GM18870 (cell line): ENCODE data around the gene SIN3B.

Experiments
- ATAC-seq: cut with Tn5 transposase; IDR thresholded peaks from one replicate; pipeline ENCODE4 v1.9.1; 2021; ENCODE audit warnings: moderate library complexity; ENCODE audit not compliant: unreplicated experiment

SIN3B gene

GRCh38 chr19:16889366-16889882, 60.2 kb downstream of the SIN3B start:
- ATAC-seq: no peak

- no peak for ATAC-seq
Observed at GRCh38 chr19:16889883-16890460, 60.8 kb downstream of the SIN3B start.

- no peak for ATAC-seq
Observed at GRCh38 chr19:16890461-16891184, 61.4 kb downstream of the SIN3B start.

GRCh38 chr19:16891696-16892382, 62.6 kb downstream of the SIN3B start:
- ATAC-seq: no peak

- no peak for ATAC-seq
Observed at GRCh38 chr19:16892436-16892835, 63.2 kb downstream of the SIN3B start.

- no peak for ATAC-seq
Observed at GRCh38 chr19:16892868-16893685, 63.9 kb downstream of the SIN3B start.

GRCh38 chr19:16893686-16893989, 64.4 kb downstream of the SIN3B start:
- no peak for ATAC-seq

GRCh38 chr19:16894080-16894479, 64.9 kb downstream of the SIN3B start:
- no peak for ATAC-seq

GRCh38 chr19:16895467-16896145, 66.4 kb downstream of the SIN3B start:
- ATAC-seq: no peak

- no peak for ATAC-seq
Observed at GRCh38 chr19:16896146-16897028, 67.2 kb downstream of the SIN3B start.

- no peak for ATAC-seq
Observed at GRCh38 chr19:16897029-16897855, 68.0 kb downstream of the SIN3B start.

GRCh38 chr19:16897856-16898161, 68.6 kb downstream of the SIN3B start:
- ATAC-seq: no peak

GRCh38 chr19:16898361-16899015, 69.3 kb downstream of the SIN3B start:
- no peak for ATAC-seq

GRCh38 chr19:16899566-16900075, 70.4 kb downstream of the SIN3B start:
- ATAC-seq: no peak

GRCh38 chr19:16901491-16902175, 72.4 kb downstream of the SIN3B start:
- no peak for ATAC-seq

- no peak for ATAC-seq
Observed at GRCh38 chr19:16902545-16902944, 73.3 kb downstream of the SIN3B start.

- ATAC-seq: no peak
Observed at GRCh38 chr19:16903347-16903746, 74.1 kb downstream of the SIN3B start.

GRCh38 chr19:16904599-16904998, 75.4 kb downstream of the SIN3B start:
- ATAC-seq: no peak
